ENCODE data around the gene NCKAP5. TPM values are rescaled to one million over a fixed set of nuclear protein-coding genes. Genes with fewer than 3 reads are reported as not detected.

NCKAP5 gene
- total and polyA plus RNA-seq, 2 experiments from 2014 or later, result 2.2 to 5.5 TPM

- no peaks in the 10 kb centered on the region for H4K20me1 ChIP-seq (ENCODE audit: insufficient read depth, poor library complexity, severe bottlenecking)
- H3K4me2 ChIP-seq, result no peak overlapping the region
- no peak overlapping the region for H3K27ac ChIP-seq
- H3K36me3 ChIP-seq (replicated peaks; ENCODE audit: insufficient read depth, low read depth), result no peaks in the 10 kb centered on the region
- H2AFZ ChIP-seq, result no peak overlapping the region
- no peaks in the 10 kb centered on the region for H3K27me3 ChIP-seq
- WGBS (ENCODE audit: low lambda C conversion rate, missing lambda C conversion rate), result 68% methylated on average over 4 of the region's 4 CpGs
- H3K79me2 ChIP-seq, result no peaks in the 10 kb centered on the region
- H3K4me3 ChIP-seq, result no peak overlapping the region
- H3K9me3 ChIP-seq (ENCODE audit: low read depth), result no peaks in the 10 kb centered on the region
- TF ChIP-seq EZH2phosphoT487 (IDR thresholded peaks at IDR 0.05; ENCODE audit: low read depth, severe bottlenecking, unreplicated experiment) (no peak), EZH2 (IDR thresholded peaks at IDR 0.05; ENCODE audit: borderline replicate concordance) (no peak), CTCF (IDR thresholded peaks at IDR 0.05; ENCODE audit: poor library complexity) (no peak)
- H3K4me1 ChIP-seq (ENCODE audit: insufficient read depth), result no peaks in the 10 kb centered on the region
- no peak for DNase-seq (ENCODE audit: low spot score)
- no peaks in the 10 kb centered on the region for H3K9me2 ChIP-seq (replicated peaks; ENCODE audit: insufficient read depth)
Observed at GRCh38 chr2:133457861-133458260, 110.4 kb downstream of the NCKAP5 start.

GRCh38 chr2:133456971-133457370 is 111.3 kb downstream of the NCKAP5 start:
- H3K27ac ChIP-seq, result no peak overlapping the region
- H3K4me3 ChIP-seq, result no peak overlapping the region
- no peaks in the 10 kb centered on the region for H3K9me3 ChIP-seq (ENCODE audit: low read depth)
- H3K79me2 ChIP-seq, result no peaks in the 10 kb centered on the region
- DNase-seq (ENCODE audit: low spot score), result no peak
- no peak overlapping the region for H2AFZ ChIP-seq
- no peak for TF ChIP-seq EZH2 (IDR thresholded peaks at IDR 0.05; ENCODE audit: borderline replicate concordance)
- no peak for TF ChIP-seq CTCF (IDR thresholded peaks at IDR 0.05; ENCODE audit: poor library complexity)
- TF ChIP-seq EZH2phosphoT487 (IDR thresholded peaks at IDR 0.05; ENCODE audit: low read depth, severe bottlenecking, unreplicated experiment), result no peak
- no peak overlapping the region for H3K4me2 ChIP-seq
- H3K27me3 ChIP-seq, result no peaks in the 10 kb centered on the region
- H4K20me1 ChIP-seq (ENCODE audit: insufficient read depth, poor library complexity, severe bottlenecking), result no peaks in the 10 kb centered on the region
- H3K4me1 ChIP-seq (ENCODE audit: insufficient read depth), result no peaks in the 10 kb centered on the region
- H3K9me2 ChIP-seq (replicated peaks; ENCODE audit: insufficient read depth), result no peaks in the 10 kb centered on the region
- 95% methylated on average over 3 of the region's 3 CpGs for WGBS (ENCODE audit: low lambda C conversion rate, missing lambda C conversion rate)
- no peaks in the 10 kb centered on the region for H3K36me3 ChIP-seq (replicated peaks; ENCODE audit: insufficient read depth, low read depth)

- Histone ChIP-seq H3K36me3 (replicated peaks; ENCODE audit: insufficient read depth, low read depth) (no peaks in the 10 kb centered on the region), H3K79me2 (no peaks in the 10 kb centered on the region), H2AFZ (no peak overlapping the region), H3K27me3 (no peaks in the 10 kb centered on the region), H3K4me3 (no peak overlapping the region), H3K27ac (no peak overlapping the region), H3K4me1 (ENCODE audit: insufficient read depth) (no peaks in the 10 kb centered on the region), H3K4me2 (no peak overlapping the region), H4K20me1 (ENCODE audit: insufficient read depth, poor library complexity, severe bottlenecking) (no peaks in the 10 kb centered on the region), H3K9me2 (replicated peaks; ENCODE audit: insufficient read depth) (no peaks in the 10 kb centered on the region), H3K9me3 (ENCODE audit: low read depth) (no peaks in the 10 kb centered on the region)
- no peak for TF ChIP-seq EZH2 (IDR thresholded peaks at IDR 0.05; ENCODE audit: borderline replicate concordance)
- TF ChIP-seq CTCF (IDR thresholded peaks at IDR 0.05; ENCODE audit: poor library complexity), result no peak
- no peak for TF ChIP-seq EZH2phosphoT487 (IDR thresholded peaks at IDR 0.05; ENCODE audit: low read depth, severe bottlenecking, unreplicated experiment)
- DNase-seq (ENCODE audit: low spot score), result no peak
- WGBS (ENCODE audit: low lambda C conversion rate, missing lambda C conversion rate), result 86% methylated on average over 5 of the region's 5 CpGs
Observed at GRCh38 chr2:133456156-133456555, 112.1 kb downstream of the NCKAP5 start.

- 70% methylated on average over 1 of the region's 1 CpG for WGBS (ENCODE audit: low lambda C conversion rate, missing lambda C conversion rate)
Observed at GRCh38 chr2:133453032-133453431, 115.2 kb downstream of the NCKAP5 start.

More at GRCh38 chr2:133453032-133453431, 115.2 kb downstream of the NCKAP5 start:
- Histone ChIP-seq H3K4me3 (no peak overlapping the region), H3K9me3 (ENCODE audit: low read depth) (no peaks in the 10 kb centered on the region), H4K20me1 (ENCODE audit: insufficient read depth, poor library complexity, severe bottlenecking) (no peaks in the 10 kb centered on the region), H3K4me2 (no peak overlapping the region), H3K9me2 (replicated peaks; ENCODE audit: insufficient read depth) (no peaks in the 10 kb centered on the region), H2AFZ (no peak overlapping the region), H3K27me3 (no peaks in the 10 kb centered on the region), H3K27ac (no peak overlapping the region), H3K79me2 (no peaks in the 10 kb centered on the region), H3K36me3 (replicated peaks; ENCODE audit: insufficient read depth, low read depth) (no peaks in the 10 kb centered on the region), H3K4me1 (ENCODE audit: insufficient read depth) (no peaks in the 10 kb centered on the region)
- no peak for DNase-seq (ENCODE audit: low spot score)
- TF ChIP-seq EZH2 (IDR thresholded peaks at IDR 0.05; ENCODE audit: borderline replicate concordance) (no peak), CTCF (IDR thresholded peaks at IDR 0.05; ENCODE audit: poor library complexity) (no peak), EZH2phosphoT487 (IDR thresholded peaks at IDR 0.05; ENCODE audit: low read depth, severe bottlenecking, unreplicated experiment) (no peak)
